H9 (cell line): ENCODE measurements around the gene VPS35L. TPM values are rescaled to one million over a fixed set of nuclear protein-coding genes. Genes with fewer than 3 reads are reported as not detected.

Experiments
- DNase-seq: peaks from one replicate; pipeline ENCODE4 v3.0.0-alpha.2; 2017
- H2AFZ ChIP-seq: one replicate; pipeline ENCODE4 v1.6.1; 2013; ENCODE audit warnings: mild to moderate bottlenecking, low read length, control low read depth, moderate library complexity
- H2AK5ac ChIP-seq: 2 replicates; pipeline ENCODE4 v1.6.1; 2013; ENCODE audit warnings: low read length, control low read depth, mixed read lengths; ENCODE audit not compliant: insufficient read length
- H2BK120ac ChIP-seq: one replicate; pipeline ENCODE4 v1.6.1; 2013; ENCODE audit warnings: low read depth, mild to moderate bottlenecking, low read length, control low read depth, inconsistent platforms; ENCODE audit not compliant: poor library complexity, severe bottlenecking
- H2BK12ac ChIP-seq: 2 replicates; pipeline ENCODE4 v1.6.1; 2013; ENCODE audit warnings: low read length, control low read depth, mixed read lengths, low read depth; ENCODE audit not compliant: insufficient read length
- H2BK15ac ChIP-seq: 2 replicates; pipeline ENCODE4 v1.6.1; 2013; ENCODE audit warnings: low read depth, low read length, control low read depth
- H2BK20ac ChIP-seq: one replicate; pipeline ENCODE4 v1.6.1; 2013; ENCODE audit warnings: low read depth, mild to moderate bottlenecking, low read length, control low read depth, inconsistent platforms; ENCODE audit not compliant: poor library complexity, severe bottlenecking
- H2BK5ac ChIP-seq: 2 replicates; pipeline ENCODE4 v1.6.1; 2013; ENCODE audit warnings: low read length, control low read depth, mixed read lengths; ENCODE audit not compliant: insufficient read length
- H3K14ac ChIP-seq: 2 replicates; pipeline ENCODE4 v1.6.1; 2013; ENCODE audit warnings: low read length, control low read depth; ENCODE audit not compliant: insufficient read depth
- H3K18ac ChIP-seq: 2 replicates; pipeline ENCODE4 v1.6.1; 2013; ENCODE audit warnings: low read depth, mild to moderate bottlenecking, mixed read lengths, low read length, control low read depth; ENCODE audit not compliant: insufficient read length
- H3K23ac ChIP-seq: 2 replicates; pipeline ENCODE4 v1.6.1; 2013; ENCODE audit warnings: low read length, control low read depth, mixed read lengths, low read depth; ENCODE audit not compliant: insufficient read length
- H3K23me2 ChIP-seq: 2 replicates; pipeline ENCODE4 v1.6.1; 2013; ENCODE audit warnings: low read depth, mild to moderate bottlenecking, mixed read lengths, low read length, control low read depth; ENCODE audit not compliant: insufficient read length, poor library complexity, severe bottlenecking
- H3K27ac ChIP-seq: 2 replicates; pipeline ENCODE4 v1.5.1; 2013; ENCODE audit warnings: low read length, control low read depth, mixed read lengths, low read depth; ENCODE audit not compliant: insufficient read length
- H3K27me3 ChIP-seq: 2 replicates; pipeline ENCODE4 v1.6.1; 2013; ENCODE audit warnings: low read length, control low read depth, inconsistent platforms; ENCODE audit not compliant: insufficient read depth
- H3K4ac ChIP-seq: 2 replicates; pipeline ENCODE4 v1.6.1; 2013; ENCODE audit warnings: low read depth, mild to moderate bottlenecking, control low read depth, inconsistent platforms, low read length, moderate library complexity
- H3K4me1 ChIP-seq: 2 replicates; pipeline ENCODE4 v1.6.1; 2013; ENCODE audit warnings: low read length, control low read depth, inconsistent platforms; ENCODE audit not compliant: insufficient read depth
- H3K4me2 ChIP-seq: 2 replicates; pipeline ENCODE4 v1.6.1; 2013; ENCODE audit warnings: low read length, control low read depth, mixed read lengths; ENCODE audit not compliant: insufficient read length, insufficient read depth
- H3K56ac ChIP-seq: 2 replicates; pipeline ENCODE4 v1.6.1; 2013; ENCODE audit warnings: low read depth, mild to moderate bottlenecking, mixed read lengths, low read length, control low read depth; ENCODE audit not compliant: insufficient read length
- H3K79me1 ChIP-seq: 2 replicates; pipeline ENCODE4 v1.6.1; 2013; ENCODE audit warnings: low read depth, mild to moderate bottlenecking, moderate library complexity, low read length, control low read depth, inconsistent platforms; ENCODE audit not compliant: insufficient read depth, poor library complexity, severe bottlenecking
- H3K79me2 ChIP-seq: 2 replicates; pipeline ENCODE4 v1.6.1; 2013; ENCODE audit warnings: low read length, control low read depth, inconsistent platforms; ENCODE audit not compliant: insufficient read depth
- H3K9ac ChIP-seq: 2 replicates; pipeline ENCODE4 v1.6.1; 2013; ENCODE audit warnings: low read length, control low read depth, mixed read lengths; ENCODE audit not compliant: insufficient read length; ENCODE audit errors: extremely low read depth
- H3K9me3 ChIP-seq: one replicate; pipeline ENCODE4 v1.6.1; 2013; ENCODE audit warnings: low read depth, low read length, inconsistent platforms; ENCODE audit not compliant: control insufficient read depth
- H3T11ph ChIP-seq: one replicate; pipeline ENCODE4 v1.6.1; 2013; ENCODE audit warnings: mild to moderate bottlenecking, low read length, control low read depth, inconsistent platforms
- H4K20me1 ChIP-seq: one replicate; pipeline ENCODE4 v1.6.1; 2013; ENCODE audit not compliant: control insufficient read depth, insufficient read length, insufficient read depth
- H4K5ac ChIP-seq: 2 replicates; pipeline ENCODE4 v1.6.1; 2013; ENCODE audit warnings: low read depth, mild to moderate bottlenecking, mixed read lengths, low read length, control low read depth; ENCODE audit not compliant: insufficient read length
- H4K8ac ChIP-seq: replicated peaks from 2 replicates; pipeline ENCODE4 v1.6.1; 2013; ENCODE audit warnings: low read length, control low read depth, mixed read lengths, low read depth; ENCODE audit not compliant: insufficient read length
- H4K91ac ChIP-seq: 2 replicates; pipeline ENCODE4 v1.6.1; 2013; ENCODE audit warnings: low read depth, mild to moderate bottlenecking, moderate library complexity, mixed read lengths, low read length, control low read depth; ENCODE audit not compliant: insufficient read length
- H3K27ac Mint-ChIP-seq, 3 experiments: 2 replicates in 2 of 3; 3 replicates in 1 of 3; pipeline ENCODE4 v1.8.0; 2020 to 2021; ENCODE audit warnings: mixed read lengths in 3 of 3, mild to moderate bottlenecking in 1 of 3, moderate library complexity in 1 of 3
- H3K27me3 Mint-ChIP-seq: 2 replicates; pipeline ENCODE4 v1.8.0; 2021; ENCODE audit warnings: low read depth, mild to moderate bottlenecking, moderate library complexity, mixed read lengths
- H3K36me3 Mint-ChIP-seq, 3 experiments: 2 replicates in 2 of 3; 3 replicates in 1 of 3; pipeline ENCODE4 v1.8.0; 2020 to 2021; ENCODE audit warnings: low read depth in 3 of 3, mixed read lengths in 3 of 3; ENCODE audit not compliant: insufficient read depth in 1 of 3
- H3K4me1 Mint-ChIP-seq, 2 experiments: 2 replicates each; pipeline ENCODE4 v1.8.0; 2020; ENCODE audit warnings: mixed read lengths in 2 of 2
- H3K4me3 Mint-ChIP-seq, 2 experiments: 2 replicates in 1 of 2; 3 replicates in 1 of 2; pipeline ENCODE4 v1.8.0; 2020 to 2021; ENCODE audit warnings: mild to moderate bottlenecking in 2 of 2, mixed read lengths in 2 of 2, moderate library complexity in 1 of 2
- H3K9me3 Mint-ChIP-seq, 2 experiments: 2 replicates in 1 of 2; 3 replicates in 1 of 2; pipeline ENCODE4 v1.8.0; 2020; ENCODE audit warnings: mild to moderate bottlenecking in 2 of 2, mixed read lengths in 2 of 2, moderate library complexity in 1 of 2
- WGBS: extraction: QIAGEN DNeasy Blood & Tissue Kit; methylation state at CpG from one replicate; pipeline ENCODE4 v1.1.7; 2013; ENCODE audit warnings: missing lambda C conversion rate, low lambda C conversion rate, mixed read lengths; ENCODE audit not compliant: insufficient read length; ENCODE audit errors: extremely low coverage; 5-methylcytosine and 5-hydroxymethylcytosine counted together
- total RNA-seq: library from RNA; stranded (reverse); gene quantifications from 2 replicates; pipeline ENCODE4 v1.2.1, GENCODE V29; 2021
- TF ChIP-seq, protein P1 (sequence below): fragments of 200-600 bp; sonication (generic); conservative IDR thresholded peaks from 3 replicates; pipeline ENCODE4 v1.8.0; 2021; ENCODE audit warnings: antibody characterized with exemption, mild to moderate bottlenecking

The VPS35L gene
- total RNA-seq, 1 experiment from 2014 or later, result 58.4 TPM

- no peaks in the 10 kb centered on the region for H3K4me1 ChIP-seq
- no peak overlapping the region for H3K4ac ChIP-seq
- no peak overlapping the region for H4K5ac ChIP-seq
- H3K27ac ChIP-seq, result no peak overlapping the region
- H3K27ac Mint-ChIP-seq, result peak overlapping the region in 2 of 3 experiments; percentile 40 to 77; a peak in 2 of 7 replicates
- no peaks in the 10 kb centered on the region for H3K23me2 ChIP-seq
- H3K14ac ChIP-seq, result no peak overlapping the region
- H3K56ac ChIP-seq, result no peak overlapping the region
- no peaks in the 10 kb centered on the region for H3K79me1 ChIP-seq
- no peak overlapping the region for H3T11ph ChIP-seq
- H4K91ac ChIP-seq, result no peak overlapping the region
- DNase-seq, result no peak
- no peak overlapping the region for H3K4me2 ChIP-seq
- no peaks in the 10 kb centered on the region for H3K27me3 ChIP-seq
- no peaks in the 10 kb centered on the region for H3K4me1 Mint-ChIP-seq
- H2AK5ac ChIP-seq, result no peak overlapping the region
- H3K9ac ChIP-seq, result no peak overlapping the region
- H3K27me3 Mint-ChIP-seq, result no peaks in the 10 kb centered on the region
- no peak overlapping the region for H3K4me3 Mint-ChIP-seq
- no peak overlapping the region for H3K18ac ChIP-seq
- peaks cover 53 to 90% (median 88%) of the 10 kb centered on the region in 3 experiments for H3K36me3 Mint-ChIP-seq
- no peaks in the 10 kb centered on the region for H3K79me2 ChIP-seq
- H2BK120ac ChIP-seq, result no peak overlapping the region
- H2BK20ac ChIP-seq, result no peak overlapping the region
- H2AFZ ChIP-seq, result no peak overlapping the region
- H3K23ac ChIP-seq, result no peak overlapping the region
- H3K9me3 ChIP-seq, result no peaks in the 10 kb centered on the region
- H3K9me3 Mint-ChIP-seq, result peaks cover 0 to 9% of the 10 kb centered on the region in 2 experiments; a peak in 1 of 5 replicates
- H4K8ac ChIP-seq, result no peak overlapping the region
- no peak overlapping the region for H2BK15ac ChIP-seq
- TF ChIP-seq, protein P1, sequence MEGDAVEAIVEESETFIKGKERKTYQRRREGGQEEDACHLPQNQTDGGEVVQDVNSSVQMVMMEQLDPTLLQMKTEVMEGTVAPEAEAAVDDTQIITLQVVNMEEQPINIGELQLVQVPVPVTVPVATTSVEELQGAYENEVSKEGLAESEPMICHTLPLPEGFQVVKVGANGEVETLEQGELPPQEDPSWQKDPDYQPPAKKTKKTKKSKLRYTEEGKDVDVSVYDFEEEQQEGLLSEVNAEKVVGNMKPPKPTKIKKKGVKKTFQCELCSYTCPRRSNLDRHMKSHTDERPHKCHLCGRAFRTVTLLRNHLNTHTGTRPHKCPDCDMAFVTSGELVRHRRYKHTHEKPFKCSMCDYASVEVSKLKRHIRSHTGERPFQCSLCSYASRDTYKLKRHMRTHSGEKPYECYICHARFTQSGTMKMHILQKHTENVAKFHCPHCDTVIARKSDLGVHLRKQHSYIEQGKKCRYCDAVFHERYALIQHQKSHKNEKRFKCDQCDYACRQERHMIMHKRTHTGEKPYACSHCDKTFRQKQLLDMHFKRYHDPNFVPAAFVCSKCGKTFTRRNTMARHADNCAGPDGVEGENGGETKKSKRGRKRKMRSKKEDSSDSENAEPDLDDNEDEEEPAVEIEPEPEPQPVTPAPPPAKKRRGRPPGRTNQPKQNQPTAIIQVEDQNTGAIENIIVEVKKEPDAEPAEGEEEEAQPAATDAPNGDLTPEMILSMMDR, result no peak
- no CpG with 5 or more reads among the region's 8 CpGs for WGBS
- H2BK12ac ChIP-seq, result no peak overlapping the region
- H4K20me1 ChIP-seq, result no peaks in the 10 kb centered on the region
- no peak overlapping the region for H2BK5ac ChIP-seq
These were observed 144.0 kb downstream of the VPS35L start for GRCh38 chr16:19699472-19699871.
